KBM-7 (cell line): ENCODE results near the gene MGAT5B.
A peak's percentile ranks its signal among the peaks of the same experiment; 100 is the strongest.
"Not testable (repeated sequence)": the region's sequence is repeated elsewhere in the genome, so short reads cannot be mapped to it uniquely, and the experiment has no call there.

ENCODE experiments used
- DNase-seq: peaks from one replicate; pipeline ENCODE4 v3.0.0-alpha.2; 2015
- in situ Hi-C: fragments of 300-500 bp; cut with MboI; formaldehyde crosslinking; loops from 2 replicates; pipeline ENCODE4 v1.14.3; 2020; ENCODE audit warnings: low sequenced_read_pairs, low pct_unique_long_range_greater_than_20kb, mixed read lengths

Gene MGAT5B

GRCh38 chr17:76956846-76957540 lies 88.8 kb downstream of the MGAT5B start:
- in situ Hi-C loops: no loop called here
- DNase-seq: no peak

- no peak for DNase-seq
- in situ Hi-C loops: no loop called here
Observed at GRCh38 chr17:76957678-76958464, 89.7 kb downstream of the MGAT5B start.

DNA sequence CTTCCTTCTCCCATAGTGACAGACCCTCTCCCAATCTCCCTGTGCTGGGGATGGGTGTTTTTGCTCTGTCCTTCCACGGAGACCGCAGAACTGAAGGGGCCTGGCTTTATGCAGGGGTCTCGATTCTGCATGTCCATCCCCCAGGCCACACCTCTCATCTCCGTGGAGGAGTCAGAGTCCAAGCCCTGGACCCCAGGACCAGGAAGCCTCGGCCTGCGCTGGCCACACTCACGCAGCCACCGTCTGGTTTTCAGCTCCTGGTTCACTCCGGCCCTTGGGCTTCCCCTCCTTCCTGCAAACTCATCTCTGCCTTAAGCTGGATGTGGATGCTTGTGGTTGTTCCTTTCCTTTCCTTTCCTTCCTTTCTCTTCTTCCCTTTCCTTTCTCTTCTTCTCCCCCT lies 90.8 kb downstream of the MGAT5B start:
- no peak for DNase-seq
- in situ Hi-C loops: no loop called here

DNA sequence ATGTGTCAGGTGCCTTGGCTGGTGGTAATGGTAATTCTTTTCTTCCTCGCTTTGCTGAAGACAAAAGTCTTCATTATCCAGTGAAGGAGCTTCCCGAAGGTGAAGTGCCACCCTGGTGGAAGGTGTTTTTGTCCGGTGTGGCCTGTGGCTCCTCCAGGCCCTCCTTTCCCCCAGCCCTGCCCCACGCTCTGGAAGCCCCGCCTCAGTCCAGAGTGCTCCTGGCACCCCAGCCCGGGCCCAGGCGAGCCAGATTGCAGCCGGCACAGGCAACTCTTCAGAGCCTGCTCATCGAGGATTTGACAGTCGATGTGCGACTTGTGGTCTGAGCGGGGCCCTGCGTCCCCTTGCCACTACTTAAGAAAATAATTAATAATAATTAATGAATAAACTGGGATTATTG lies 93.7 kb downstream of the MGAT5B start:
- DNase-seq: no peak
- in situ Hi-C loops: no loop called here

DNA sequence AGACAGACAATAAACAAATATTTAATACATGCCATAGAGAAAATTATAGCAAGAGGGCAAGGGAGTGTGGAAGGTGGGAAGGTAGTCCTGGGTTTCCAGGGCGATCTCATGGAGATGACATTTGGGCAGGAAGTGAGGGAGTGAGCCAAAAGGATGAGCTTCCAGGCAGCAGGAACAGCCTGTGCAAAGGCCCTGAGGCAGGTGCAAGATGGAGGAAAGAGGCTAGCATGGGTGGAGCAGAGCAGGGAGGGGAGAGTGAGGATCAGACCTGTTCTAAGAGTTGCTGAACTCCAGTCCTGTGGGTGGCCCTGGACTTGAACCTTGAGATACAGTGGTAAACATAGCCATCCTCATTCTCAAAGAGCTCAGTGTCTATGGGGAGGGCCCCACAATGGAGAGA lies 94.7 kb downstream of the MGAT5B start:
- in situ Hi-C loops: no loop called here
- no peak for DNase-seq

DNA sequence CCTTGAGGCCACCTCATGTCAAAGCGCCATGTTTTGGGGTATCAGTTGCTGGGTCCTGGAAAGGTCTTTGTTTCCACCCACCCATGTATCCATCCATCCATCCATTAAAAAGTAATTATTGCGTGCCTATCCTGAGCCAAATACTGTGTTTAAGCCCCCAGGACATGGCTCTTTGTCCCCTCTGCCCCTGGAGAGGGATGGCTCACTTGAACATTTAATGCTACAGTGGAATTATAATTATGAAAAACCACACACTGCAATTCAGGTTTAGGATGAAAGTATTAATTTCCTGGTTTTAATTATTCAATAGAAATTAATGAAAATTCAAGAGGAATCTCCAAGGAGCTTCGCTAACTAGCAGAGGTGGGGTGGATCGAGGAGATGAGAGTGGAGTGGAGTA lies 97.8 kb downstream of the MGAT5B start:
- in situ Hi-C loops: no loop called here
- DNase-seq: no peak

DNA sequence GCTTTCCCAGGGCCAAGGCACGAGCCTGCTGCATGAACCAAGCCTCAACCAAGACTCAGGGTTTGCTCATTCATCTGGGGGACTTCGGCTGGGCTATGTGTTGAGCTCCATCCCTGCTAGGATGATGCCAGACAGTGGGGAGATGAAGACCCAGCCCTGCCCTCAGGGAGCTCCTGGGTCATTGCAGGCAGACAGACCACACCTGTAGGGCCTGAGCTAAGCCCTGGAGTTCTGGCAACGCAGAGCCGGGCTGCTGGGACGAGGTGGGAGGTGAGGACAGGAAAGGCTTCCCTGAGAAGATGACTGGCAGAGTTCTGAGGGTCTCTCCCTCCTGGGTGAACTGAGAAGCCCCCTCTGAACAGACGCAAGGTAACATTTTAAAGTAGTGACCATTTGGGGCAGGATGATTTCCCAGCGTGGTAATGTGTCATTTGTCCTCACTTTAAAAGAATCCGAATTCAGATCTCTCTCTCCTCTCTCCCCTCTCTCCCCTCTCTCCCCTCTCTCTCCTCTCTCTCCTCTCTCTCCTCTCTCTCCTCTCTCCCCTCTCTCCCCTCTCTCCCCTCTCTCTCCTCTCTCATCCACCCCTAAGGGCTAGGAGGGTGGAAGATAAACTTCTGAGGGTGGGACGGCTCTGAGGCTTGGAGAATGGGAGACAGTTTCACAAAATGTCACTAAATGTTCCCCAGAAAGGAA lies 98.4 kb downstream of the MGAT5B start:
- in situ Hi-C loops: no loop called here
- no peak for DNase-seq

DNA sequence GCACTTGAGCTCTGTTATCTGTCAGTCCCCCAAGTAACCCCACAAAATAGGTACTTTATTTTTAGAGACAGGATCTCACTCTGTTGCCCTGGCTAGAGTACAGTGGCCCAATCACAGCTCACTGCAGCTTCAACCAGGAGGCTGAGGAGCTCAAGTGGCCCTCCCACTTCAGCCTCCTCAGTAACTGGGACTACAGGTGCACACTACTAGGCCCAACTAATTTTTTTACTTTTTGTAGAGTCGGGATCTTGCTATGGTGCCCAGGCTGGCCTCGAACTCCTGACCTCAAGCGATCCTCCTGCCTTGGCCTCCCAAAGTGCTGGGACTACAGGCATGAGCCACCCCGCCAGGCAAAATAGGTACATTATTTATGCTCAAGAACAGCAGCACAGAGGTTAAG lies 99.6 kb downstream of the MGAT5B start:
- in situ Hi-C loops: no loop called here
- DNase-seq: no peak

GRCh38 chr17:76968707-76969597 lies 100.7 kb downstream of the MGAT5B start:
- DNase-seq: peak; percentile 35
- in situ Hi-C loops: no loop called here

DNA sequence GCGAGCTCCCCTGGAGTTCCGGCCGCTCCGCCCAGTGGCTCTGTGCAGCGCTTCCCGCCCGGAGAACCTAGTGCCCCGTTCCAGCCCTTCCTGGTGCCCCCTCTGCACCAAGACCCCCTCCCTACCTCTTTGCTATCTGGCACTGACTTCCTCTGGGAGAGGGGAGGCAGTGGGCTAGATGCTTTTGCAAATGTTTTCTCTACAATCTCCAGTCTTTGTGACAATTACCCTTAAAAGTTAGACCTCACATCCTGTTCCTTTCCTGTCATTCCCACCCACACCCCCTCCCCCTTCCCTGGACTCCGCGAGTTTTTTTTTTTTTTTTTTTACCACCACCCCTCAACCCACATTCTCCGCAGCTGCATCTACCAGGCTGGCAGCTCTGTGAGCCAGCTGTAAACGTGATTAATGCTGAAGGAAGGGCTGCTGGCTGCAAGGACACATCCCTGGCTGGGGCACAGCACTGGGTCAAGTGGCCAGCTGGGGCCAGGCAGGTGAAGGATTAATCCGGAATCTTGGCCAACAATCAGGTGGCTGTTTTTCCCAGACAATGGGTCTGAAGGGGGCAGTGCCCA lies 101.5 kb downstream of the MGAT5B start:
- DNase-seq: no peak
- in situ Hi-C loops: no loop called here

DNA sequence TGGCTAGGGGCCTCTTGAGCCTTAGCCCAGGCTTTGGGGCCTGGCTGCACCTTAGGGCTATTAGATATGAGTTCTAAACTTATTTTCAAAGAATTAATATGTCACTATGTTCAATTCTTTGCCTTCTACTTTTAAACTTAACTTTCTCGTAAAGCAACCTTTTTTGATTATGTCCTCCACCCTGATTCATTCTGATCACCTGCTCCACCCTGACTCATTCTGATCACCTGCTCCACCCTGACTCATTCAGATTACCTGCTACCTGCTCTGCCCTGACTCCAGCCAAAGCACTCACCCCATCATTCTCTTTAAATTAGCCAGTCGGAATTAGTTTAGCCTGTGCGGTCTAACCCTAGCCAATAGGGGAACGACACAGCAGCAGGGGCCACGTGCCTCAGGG lies 102.0 kb downstream of the MGAT5B start:
- in situ Hi-C loops, DNase-seq: not testable (repeated sequence)

DNA sequence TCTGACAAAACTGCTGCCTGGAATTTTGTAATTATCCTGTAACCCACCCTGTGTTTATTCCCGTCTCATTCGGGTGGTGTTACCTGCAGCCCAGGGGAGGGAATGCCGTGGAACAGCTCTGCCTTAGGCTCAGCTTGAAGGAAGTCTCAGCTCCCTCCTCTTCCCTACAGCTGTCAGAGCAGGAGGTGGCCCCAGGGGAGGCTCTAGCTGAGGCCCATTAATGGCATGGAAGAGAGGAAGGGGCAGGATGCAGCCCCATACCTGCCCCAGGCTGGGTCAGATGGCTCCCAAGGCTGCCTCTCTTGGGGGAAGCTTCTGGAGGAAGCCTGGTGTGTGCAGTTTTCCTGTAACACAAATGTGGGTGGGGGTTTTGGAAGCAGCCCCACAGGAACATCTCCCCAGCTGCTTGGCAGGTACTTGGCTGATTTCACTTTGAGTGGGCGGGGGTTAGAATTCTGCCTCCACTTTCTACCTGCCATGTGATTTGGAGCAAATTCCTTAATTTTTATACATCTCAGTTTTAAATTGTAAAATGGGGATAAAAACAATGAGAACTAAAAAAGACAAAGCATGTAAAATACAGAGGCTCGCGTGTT lies 103.9 kb downstream of the MGAT5B start:
- no peak for DNase-seq
- in situ Hi-C loops: no loop called here

- no peak for DNase-seq
- in situ Hi-C loops: no loop called here
Observed at GRCh38 chr17:76973040-76973439, 104.8 kb downstream of the MGAT5B start.

DNA sequence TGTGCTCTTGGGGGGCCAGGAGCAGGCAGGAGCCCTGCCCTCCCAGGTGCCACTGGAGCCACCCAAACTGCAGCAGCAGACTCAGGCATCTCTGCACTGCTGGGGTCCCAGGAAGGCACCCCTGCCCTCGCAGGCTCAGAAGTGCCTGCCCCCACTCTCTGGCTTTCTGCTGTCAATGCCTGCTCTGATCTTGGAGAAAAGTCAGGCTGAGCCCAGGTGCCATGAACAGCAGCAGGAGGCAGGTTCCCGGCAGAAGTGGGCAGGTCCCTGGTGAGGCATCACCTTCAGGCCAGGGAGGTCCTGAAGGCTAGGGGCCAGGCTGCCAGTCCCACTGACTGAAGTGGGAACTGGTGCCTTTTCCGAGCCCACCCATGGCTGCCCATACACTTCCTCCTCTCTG lies 106.5 kb downstream of the MGAT5B start:
- no peak for DNase-seq
- in situ Hi-C loops: no loop called here

DNA sequence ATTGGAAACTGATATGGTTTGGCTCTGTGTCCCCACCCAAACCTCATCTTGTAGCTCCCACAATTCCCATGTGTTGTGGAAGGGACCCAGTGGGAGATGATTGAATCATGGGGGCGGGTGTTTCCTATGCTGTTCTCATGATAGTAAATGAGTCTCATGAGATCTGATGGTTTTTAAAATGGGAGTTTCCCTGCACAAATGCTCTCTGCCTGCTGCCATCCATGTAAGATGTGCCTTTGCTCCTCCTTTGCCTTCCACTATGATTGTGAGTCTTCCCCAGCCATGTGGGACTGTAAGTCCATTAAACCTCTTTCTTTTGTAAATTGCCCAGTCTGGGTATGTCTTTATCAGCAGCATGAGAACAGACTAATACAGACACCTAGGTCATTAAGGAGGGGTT lies 109.8 kb downstream of the MGAT5B start:
- DNase-seq, in situ Hi-C loops: not testable (repeated sequence)

DNA sequence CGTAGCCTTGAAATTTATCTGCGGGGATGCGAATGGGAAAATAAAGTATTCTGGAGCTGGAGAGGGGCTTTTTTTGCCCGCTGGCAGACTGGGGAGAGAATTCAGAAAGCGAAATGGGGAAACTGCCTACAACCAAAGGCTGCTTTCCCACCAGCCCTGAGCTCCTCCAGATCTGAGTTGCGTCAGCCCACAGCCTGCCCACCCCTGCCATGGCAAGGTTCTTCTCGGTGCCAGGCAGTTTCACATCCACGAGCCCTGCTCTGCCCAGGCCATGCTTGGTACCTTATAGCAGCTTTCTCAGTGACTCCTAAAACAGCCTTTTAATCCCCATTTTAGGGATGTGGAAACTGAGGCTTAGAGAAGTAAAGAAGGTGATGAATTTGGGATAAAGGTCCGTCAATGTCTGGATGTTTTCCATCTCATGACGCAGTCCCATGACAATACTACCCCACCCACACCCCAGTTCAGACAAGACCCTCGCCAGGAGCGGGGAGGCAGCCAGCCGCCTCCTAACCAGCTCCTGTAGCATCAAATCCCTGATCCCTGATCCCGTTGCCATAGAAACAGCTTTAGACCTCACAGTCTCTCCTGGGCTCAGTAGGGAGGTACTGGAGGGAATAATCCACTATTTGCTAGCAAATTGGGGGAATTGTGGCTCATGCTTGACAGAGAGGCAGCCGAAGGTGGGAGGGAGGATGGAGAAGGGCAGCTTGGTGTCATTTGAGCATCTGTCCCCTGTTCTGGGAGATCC lies 113.5 kb downstream of the MGAT5B start:
- in situ Hi-C loops: no loop called here
- no peak for DNase-seq

GRCh38 chr17:76982408-76983074 lies 114.3 kb downstream of the MGAT5B start:
- no peak for DNase-seq
- in situ Hi-C loops: no loop called here
